ENCODE results near the gene CCDC106.

Gene CCDC106

GRCh38 chr19:55611983-55612645 lies 35.9 kb upstream of the CCDC106 start:
- no peaks in the 10 kb centered on the region for H3K9me3 Mint-ChIP-seq

GRCh38 chr19:55613396-55613795 lies 34.6 kb upstream of the CCDC106 start:
- TF ChIP-seq CTCF (IDR thresholded peaks at IDR 0.05): no peak
- Mint-ChIP-seq H3K27me3 (ENCODE audit: low read depth, poor library complexity) (no peaks in the 10 kb centered on the region), H3K4me3 (no peak overlapping the region), H3K9me3 (no peaks in the 10 kb centered on the region), H3K4me1 (peaks cover 16% of the 10 kb centered on the region), H3K27ac (no peak overlapping the region), H3K36me3 (ENCODE audit: low read depth) (peaks cover 52% of the 10 kb centered on the region)
- no peak for DNase-seq

More at GRCh38 chr19:55611983-55612645, 35.9 kb upstream of the CCDC106 start:
- no peak for DNase-seq
- Mint-ChIP-seq H3K36me3 (ENCODE audit: low read depth) (peaks cover 54% of the 10 kb centered on the region), H3K27me3 (ENCODE audit: low read depth, poor library complexity) (no peaks in the 10 kb centered on the region), H3K4me3 (no peak overlapping the region), H3K27ac (peak overlapping the region; percentile 83), H3K4me1 (peaks cover 21% of the 10 kb centered on the region)
- no peak for TF ChIP-seq CTCF (IDR thresholded peaks at IDR 0.05)

GRCh38 chr19:55613930-55614710 lies 33.9 kb upstream of the CCDC106 start:
- Mint-ChIP-seq H3K27ac (no peak overlapping the region), H3K36me3 (ENCODE audit: low read depth) (peaks cover 45% of the 10 kb centered on the region), H3K4me1 (peaks cover 12% of the 10 kb centered on the region), H3K27me3 (ENCODE audit: low read depth, poor library complexity) (no peaks in the 10 kb centered on the region), H3K4me3 (no peak overlapping the region), H3K9me3 (no peaks in the 10 kb centered on the region)
- no peak for TF ChIP-seq CTCF (IDR thresholded peaks at IDR 0.05)
- DNase-seq: no peak

GRCh38 chr19:55614711-55615542 lies 33.1 kb upstream of the CCDC106 start:
- DNase-seq: no peak
- Mint-ChIP-seq H3K9me3 (no peaks in the 10 kb centered on the region), H3K4me3 (no peak overlapping the region), H3K27ac (no peak overlapping the region), H3K36me3 (ENCODE audit: low read depth) (peaks cover 44% of the 10 kb centered on the region), H3K27me3 (ENCODE audit: low read depth, poor library complexity) (no peaks in the 10 kb centered on the region), H3K4me1 (peaks cover 12% of the 10 kb centered on the region)
- no peak for TF ChIP-seq CTCF (IDR thresholded peaks at IDR 0.05)

- H3K9me3 Mint-ChIP-seq: no peaks in the 10 kb centered on the region
- peaks cover 8% of the 10 kb centered on the region for H3K4me1 Mint-ChIP-seq
- no peak overlapping the region for H3K27ac Mint-ChIP-seq
- no peaks in the 10 kb centered on the region for H3K27me3 Mint-ChIP-seq (ENCODE audit: low read depth, poor library complexity)
- TF ChIP-seq CTCF (IDR thresholded peaks at IDR 0.05): no peak
- DNase-seq: no peak
- H3K4me3 Mint-ChIP-seq: no peak overlapping the region
- H3K36me3 Mint-ChIP-seq (ENCODE audit: low read depth): peaks cover 44% of the 10 kb centered on the region
Observed at GRCh38 chr19:55615543-55616394, 32.2 kb upstream of the CCDC106 start.
